ENCODE results near the gene CARMIL1.
A peak's percentile ranks its signal among the peaks of the same experiment; 100 is the strongest.

Gene CARMIL1

GRCh38 chr6:25330796-25331685 is 51.9 kb downstream of the CARMIL1 start:
- no peak for DNase-seq (ENCODE audit: insufficient read length, low spot score)

GRCh38 chr6:25332165-25332564 is 53.0 kb downstream of the CARMIL1 start:
- FAIRE-seq (no peak), DNase-seq (ENCODE audit: insufficient read length, low spot score) (no peak)

More at GRCh38 chr6:25330796-25331685, 51.9 kb downstream of the CARMIL1 start:
- FAIRE-seq = no peak

- FAIRE-seq = no peak
- no peak for DNase-seq (ENCODE audit: insufficient read length, low spot score)
Observed at GRCh38 chr6:25332655-25333071, 53.5 kb downstream of the CARMIL1 start.

- DNase-seq (ENCODE audit: insufficient read length, low spot score) (no peak), FAIRE-seq (no peak)
Observed at GRCh38 chr6:25333471-25333870, 54.3 kb downstream of the CARMIL1 start.

GRCh38 chr6:25334793-25335192 is 55.6 kb downstream of the CARMIL1 start:
- no peak for DNase-seq (ENCODE audit: insufficient read length, low spot score)
- no peak for FAIRE-seq

GRCh38 chr6:25336996-25337395 is 57.8 kb downstream of the CARMIL1 start:
- FAIRE-seq (no peak), DNase-seq (ENCODE audit: insufficient read length, low spot score) (no peak)

- FAIRE-seq = no peak
- DNase-seq (ENCODE audit: insufficient read length, low spot score) = no peak
Observed at GRCh38 chr6:25337431-25337830, 58.3 kb downstream of the CARMIL1 start.

- no peak for DNase-seq (ENCODE audit: insufficient read length, low spot score)
- no peak for FAIRE-seq
Observed at GRCh38 chr6:25340431-25341202, 61.4 kb downstream of the CARMIL1 start.

- no peak for FAIRE-seq
- no peak for DNase-seq (ENCODE audit: insufficient read length, low spot score)
Observed at GRCh38 chr6:25341203-25341552, 62.0 kb downstream of the CARMIL1 start.

- DNase-seq (ENCODE audit: insufficient read length, low spot score) (no peak), FAIRE-seq (no peak)
Observed at GRCh38 chr6:25341923-25342619, 62.9 kb downstream of the CARMIL1 start.

GRCh38 chr6:25342802-25343201 is 63.6 kb downstream of the CARMIL1 start:
- FAIRE-seq (no peak), DNase-seq (ENCODE audit: insufficient read length, low spot score) (no peak)

- FAIRE-seq = no peak
- DNase-seq (ENCODE audit: insufficient read length, low spot score) = no peak
Observed at GRCh38 chr6:25343984-25344383, 64.8 kb downstream of the CARMIL1 start.

GRCh38 chr6:25344827-25345226 is 65.7 kb downstream of the CARMIL1 start:
- DNase-seq (ENCODE audit: insufficient read length, low spot score) = no peak
- no peak for FAIRE-seq

GRCh38 chr6:25346064-25346463 is 66.9 kb downstream of the CARMIL1 start:
- no peak for DNase-seq (ENCODE audit: insufficient read length, low spot score)
- no peak for FAIRE-seq

- FAIRE-seq = no peak
Observed at GRCh38 chr6:25350573-25350972, 71.4 kb downstream of the CARMIL1 start.

GRCh38 chr6:25351485-25351884 is 72.3 kb downstream of the CARMIL1 start:
- FAIRE-seq = no peak

More at GRCh38 chr6:25350573-25350972, 71.4 kb downstream of the CARMIL1 start:
- DNase-seq (ENCODE audit: insufficient read length, low spot score) = no peak

GRCh38 chr6:25352285-25352684 is 73.1 kb downstream of the CARMIL1 start:
- DNase-seq (ENCODE audit: insufficient read length, low spot score) (no peak), FAIRE-seq (no peak)

More at GRCh38 chr6:25351485-25351884, 72.3 kb downstream of the CARMIL1 start:
- no peak for DNase-seq (ENCODE audit: insufficient read length, low spot score)

GRCh38 chr6:25354078-25354932 is 75.1 kb downstream of the CARMIL1 start:
- DNase-seq (ENCODE audit: insufficient read length, low spot score) (no peak), FAIRE-seq (no peak)

- FAIRE-seq (peak; percentile 74), DNase-seq (ENCODE audit: insufficient read length, low spot score) (peak; percentile 30)
Observed at GRCh38 chr6:25359191-25359861, 80.2 kb downstream of the CARMIL1 start.

- FAIRE-seq (no peak), DNase-seq (ENCODE audit: insufficient read length, low spot score) (no peak)
Observed at GRCh38 chr6:25359891-25360290, 80.7 kb downstream of the CARMIL1 start.

Data from HTR-8/SVneo (cell line).